H9 (cell line): Measurements from ENCODE around the gene PERM1. TPM values are rescaled to one million over a fixed set of nuclear protein-coding genes. Genes with fewer than 3 reads are reported as not detected.

Experiments
- DNase-seq: peaks from one replicate; pipeline ENCODE4 v3.0.0-alpha.2; 2017
- H2AFZ ChIP-seq: one replicate; pipeline ENCODE4 v1.6.1; 2013; ENCODE audit warnings: mild to moderate bottlenecking, low read length, control low read depth, moderate library complexity
- H2AK5ac ChIP-seq: 2 replicates; pipeline ENCODE4 v1.6.1; 2013; ENCODE audit warnings: low read length, control low read depth, mixed read lengths; ENCODE audit not compliant: insufficient read length
- H2BK120ac ChIP-seq: one replicate; pipeline ENCODE4 v1.6.1; 2013; ENCODE audit warnings: low read depth, mild to moderate bottlenecking, low read length, control low read depth, inconsistent platforms; ENCODE audit not compliant: poor library complexity, severe bottlenecking
- H2BK12ac ChIP-seq: 2 replicates; pipeline ENCODE4 v1.6.1; 2013; ENCODE audit warnings: low read length, control low read depth, mixed read lengths, low read depth; ENCODE audit not compliant: insufficient read length
- H2BK15ac ChIP-seq: 2 replicates; pipeline ENCODE4 v1.6.1; 2013; ENCODE audit warnings: low read depth, low read length, control low read depth
- H2BK20ac ChIP-seq: one replicate; pipeline ENCODE4 v1.6.1; 2013; ENCODE audit warnings: low read depth, mild to moderate bottlenecking, low read length, control low read depth, inconsistent platforms; ENCODE audit not compliant: poor library complexity, severe bottlenecking
- H2BK5ac ChIP-seq: 2 replicates; pipeline ENCODE4 v1.6.1; 2013; ENCODE audit warnings: low read length, control low read depth, mixed read lengths; ENCODE audit not compliant: insufficient read length
- H3K14ac ChIP-seq: 2 replicates; pipeline ENCODE4 v1.6.1; 2013; ENCODE audit warnings: low read length, control low read depth; ENCODE audit not compliant: insufficient read depth
- H3K18ac ChIP-seq: 2 replicates; pipeline ENCODE4 v1.6.1; 2013; ENCODE audit warnings: low read depth, mild to moderate bottlenecking, mixed read lengths, low read length, control low read depth; ENCODE audit not compliant: insufficient read length
- H3K23ac ChIP-seq: 2 replicates; pipeline ENCODE4 v1.6.1; 2013; ENCODE audit warnings: low read length, control low read depth, mixed read lengths, low read depth; ENCODE audit not compliant: insufficient read length
- H3K23me2 ChIP-seq: 2 replicates; pipeline ENCODE4 v1.6.1; 2013; ENCODE audit warnings: low read depth, mild to moderate bottlenecking, mixed read lengths, low read length, control low read depth; ENCODE audit not compliant: insufficient read length, poor library complexity, severe bottlenecking
- H3K27ac ChIP-seq: 2 replicates; pipeline ENCODE4 v1.5.1; 2013; ENCODE audit warnings: low read length, control low read depth, mixed read lengths, low read depth; ENCODE audit not compliant: insufficient read length
- H3K27me3 ChIP-seq: 2 replicates; pipeline ENCODE4 v1.6.1; 2013; ENCODE audit warnings: low read length, control low read depth, inconsistent platforms; ENCODE audit not compliant: insufficient read depth
- H3K4ac ChIP-seq: 2 replicates; pipeline ENCODE4 v1.6.1; 2013; ENCODE audit warnings: low read depth, mild to moderate bottlenecking, control low read depth, inconsistent platforms, low read length, moderate library complexity
- H3K4me1 ChIP-seq: 2 replicates; pipeline ENCODE4 v1.6.1; 2013; ENCODE audit warnings: low read length, control low read depth, inconsistent platforms; ENCODE audit not compliant: insufficient read depth
- H3K4me2 ChIP-seq: 2 replicates; pipeline ENCODE4 v1.6.1; 2013; ENCODE audit warnings: low read length, control low read depth, mixed read lengths; ENCODE audit not compliant: insufficient read length, insufficient read depth
- H3K56ac ChIP-seq: 2 replicates; pipeline ENCODE4 v1.6.1; 2013; ENCODE audit warnings: low read depth, mild to moderate bottlenecking, mixed read lengths, low read length, control low read depth; ENCODE audit not compliant: insufficient read length
- H3K79me1 ChIP-seq: 2 replicates; pipeline ENCODE4 v1.6.1; 2013; ENCODE audit warnings: low read depth, mild to moderate bottlenecking, moderate library complexity, low read length, control low read depth, inconsistent platforms; ENCODE audit not compliant: insufficient read depth, poor library complexity, severe bottlenecking
- H3K79me2 ChIP-seq: 2 replicates; pipeline ENCODE4 v1.6.1; 2013; ENCODE audit warnings: low read length, control low read depth, inconsistent platforms; ENCODE audit not compliant: insufficient read depth
- H3K9ac ChIP-seq: 2 replicates; pipeline ENCODE4 v1.6.1; 2013; ENCODE audit warnings: low read length, control low read depth, mixed read lengths; ENCODE audit not compliant: insufficient read length; ENCODE audit errors: extremely low read depth
- H3K9me3 ChIP-seq: one replicate; pipeline ENCODE4 v1.6.1; 2013; ENCODE audit warnings: low read depth, low read length, inconsistent platforms; ENCODE audit not compliant: control insufficient read depth
- H3T11ph ChIP-seq: one replicate; pipeline ENCODE4 v1.6.1; 2013; ENCODE audit warnings: mild to moderate bottlenecking, low read length, control low read depth, inconsistent platforms
- H4K20me1 ChIP-seq: one replicate; pipeline ENCODE4 v1.6.1; 2013; ENCODE audit not compliant: control insufficient read depth, insufficient read length, insufficient read depth
- H4K5ac ChIP-seq: 2 replicates; pipeline ENCODE4 v1.6.1; 2013; ENCODE audit warnings: low read depth, mild to moderate bottlenecking, mixed read lengths, low read length, control low read depth; ENCODE audit not compliant: insufficient read length
- H4K8ac ChIP-seq: replicated peaks from 2 replicates; pipeline ENCODE4 v1.6.1; 2013; ENCODE audit warnings: low read length, control low read depth, mixed read lengths, low read depth; ENCODE audit not compliant: insufficient read length
- H4K91ac ChIP-seq: 2 replicates; pipeline ENCODE4 v1.6.1; 2013; ENCODE audit warnings: low read depth, mild to moderate bottlenecking, moderate library complexity, mixed read lengths, low read length, control low read depth; ENCODE audit not compliant: insufficient read length
- H3K27ac Mint-ChIP-seq, 3 experiments: 2 replicates in 2 of 3; 3 replicates in 1 of 3; pipeline ENCODE4 v1.8.0; 2020 to 2021; ENCODE audit warnings: mixed read lengths in 3 of 3, mild to moderate bottlenecking in 1 of 3, moderate library complexity in 1 of 3
- H3K27me3 Mint-ChIP-seq: 2 replicates; pipeline ENCODE4 v1.8.0; 2021; ENCODE audit warnings: low read depth, mild to moderate bottlenecking, moderate library complexity, mixed read lengths
- H3K36me3 Mint-ChIP-seq, 3 experiments: 2 replicates in 2 of 3; 3 replicates in 1 of 3; pipeline ENCODE4 v1.8.0; 2020 to 2021; ENCODE audit warnings: low read depth in 3 of 3, mixed read lengths in 3 of 3; ENCODE audit not compliant: insufficient read depth in 1 of 3
- H3K4me1 Mint-ChIP-seq, 2 experiments: 2 replicates each; pipeline ENCODE4 v1.8.0; 2020; ENCODE audit warnings: mixed read lengths in 2 of 2
- H3K4me3 Mint-ChIP-seq, 2 experiments: 2 replicates in 1 of 2; 3 replicates in 1 of 2; pipeline ENCODE4 v1.8.0; 2020 to 2021; ENCODE audit warnings: mild to moderate bottlenecking in 2 of 2, mixed read lengths in 2 of 2, moderate library complexity in 1 of 2
- H3K9me3 Mint-ChIP-seq, 2 experiments: 2 replicates in 1 of 2; 3 replicates in 1 of 2; pipeline ENCODE4 v1.8.0; 2020; ENCODE audit warnings: mild to moderate bottlenecking in 2 of 2, mixed read lengths in 2 of 2, moderate library complexity in 1 of 2
- CTCF ChIP-seq: fragments of 200-600 bp; sonication (generic); conservative IDR thresholded peaks from 3 replicates; pipeline ENCODE4 v1.8.0; 2021; ENCODE audit warnings: antibody characterized with exemption, mild to moderate bottlenecking
- WGBS: extraction: QIAGEN DNeasy Blood & Tissue Kit; methylation state at CpG from one replicate; pipeline ENCODE4 v1.1.7; 2013; ENCODE audit warnings: missing lambda C conversion rate, low lambda C conversion rate, mixed read lengths; ENCODE audit not compliant: insufficient read length; ENCODE audit errors: extremely low coverage; 5-methylcytosine and 5-hydroxymethylcytosine counted together
- total RNA-seq: library from RNA; stranded (reverse); gene quantifications from 2 replicates; pipeline ENCODE4 v1.2.1, GENCODE V29; 2021

PERM1 gene
- total RNA-seq, 1 experiment from 2014 or later = not detected

DNA sequence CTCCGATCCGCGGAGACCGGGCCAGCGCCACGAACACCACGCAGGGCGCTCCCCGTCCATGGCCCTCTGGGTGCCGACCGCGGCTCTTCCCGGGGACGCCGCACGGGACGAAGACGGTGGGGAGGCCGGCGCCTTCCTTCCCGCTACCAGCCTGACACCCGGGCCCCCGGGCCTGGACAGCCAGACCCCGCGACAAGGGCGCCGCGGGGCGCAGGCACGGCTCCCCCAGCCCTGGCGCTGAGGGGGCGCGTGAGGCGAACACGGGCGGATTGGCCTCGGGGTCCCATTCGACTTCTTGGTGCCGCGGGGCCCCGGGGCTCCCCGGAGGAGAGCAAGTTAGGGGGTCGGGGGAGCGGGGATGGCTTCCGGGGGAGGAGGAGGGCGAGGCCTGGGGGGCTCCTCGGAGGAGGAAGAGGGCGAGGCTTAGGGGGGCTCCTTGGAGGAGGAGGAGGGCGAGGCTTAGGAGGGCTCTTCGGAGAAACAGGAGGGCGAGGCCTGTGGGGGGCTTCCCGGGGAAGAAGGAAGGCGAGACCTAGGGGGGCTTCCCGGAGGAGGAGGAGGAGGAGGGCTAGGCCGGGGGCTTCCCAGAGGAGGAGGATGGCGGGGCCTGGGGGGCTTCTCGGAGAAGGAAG is 22.0 kb downstream of the PERM1 start:
- TF ChIP-seq CTCF = no peak
- H3K27me3 ChIP-seq = peaks cover 4% of the 10 kb centered on the region; the same call in 1 of the 2 replicates

More for the DNA sequence above, 22.0 kb downstream of the PERM1 start:
- Histone ChIP-seq H3K4ac (no peak overlapping the region), H3K14ac (no peak overlapping the region), H3K9ac (no peak overlapping the region), H3K23me2 (peaks cover 3% of the 10 kb centered on the region), H3K79me2 (peaks cover 5% of the 10 kb centered on the region; the same call in 1 of the 2 replicates), H2BK15ac (no peak overlapping the region), H3T11ph (no peak overlapping the region), H3K4me1 (no peaks in the 10 kb centered on the region), H4K91ac (no peak overlapping the region), H3K27ac (no peak overlapping the region), H2AK5ac (no peak overlapping the region), H2AFZ (no peak overlapping the region), H4K8ac (no peak overlapping the region), H2BK5ac (no peak overlapping the region), H2BK20ac (no peak overlapping the region), H3K56ac (no peak overlapping the region), H2BK120ac (no peak overlapping the region), H3K18ac (no peak overlapping the region), H3K79me1 (peaks cover 4% of the 10 kb centered on the region), H4K5ac (no peak overlapping the region), H4K20me1 (no peaks in the 10 kb centered on the region), H2BK12ac (no peak overlapping the region), H3K23ac (no peak overlapping the region), H3K9me3 (no peaks in the 10 kb centered on the region), H3K4me2 (peak overlapping the region; percentile 8)
- Mint-ChIP-seq H3K27me3 (peaks cover 19% of the 10 kb centered on the region), H3K9me3 (no peaks in the 10 kb centered on the region; a peak in 1 of 5 replicates), H3K4me1 (peaks cover 7 to 11% of the 10 kb centered on the region in 2 experiments), H3K4me3 (peak overlapping the region; percentile 58 to 94), H3K27ac (no peak overlapping the region), H3K36me3 (peaks cover 12 to 49% (median 38%) of the 10 kb centered on the region in 3 experiments; a peak in 6 of 7 replicates)
- DNase-seq = no peak
- WGBS = no CpG with 5 or more reads among the region's 57 CpGs
